GM12875 (cell line): ENCODE data around the gene EFEMP2.
A peak's percentile ranks its signal among the peaks of the same experiment; 100 is the strongest.

Experiments used
- H3K4me3 ChIP-seq: one replicate; pipeline ENCODE4 v1.5.1; 2011; ENCODE audit warnings: low read depth, low read length, control low read depth
- CTCF ChIP-seq: IDR thresholded peaks from 2 replicates; pipeline ENCODE4 v1.5.1; 2011; ENCODE audit warnings: low read depth, mild to moderate bottlenecking, control low read depth, inconsistent platforms, low read length, moderate library complexity, borderline replicate concordance; ENCODE audit not compliant: insufficient read depth

EFEMP2 gene

GRCh38 chr11:65854852-65855837 is 17.5 kb downstream of the EFEMP2 start:
- H3K4me3 ChIP-seq = no peak overlapping the region

GRCh38 chr11:65854161-65854592 is 18.4 kb downstream of the EFEMP2 start:
- no peak for TF ChIP-seq CTCF
- no peak overlapping the region for H3K4me3 ChIP-seq

More at GRCh38 chr11:65854852-65855837, 17.5 kb downstream of the EFEMP2 start:
- no peak for TF ChIP-seq CTCF

GRCh38 chr11:65853246-65853979 is 19.2 kb downstream of the EFEMP2 start:
- peak; percentile 12; the same call in 1 of the 2 replicates for TF ChIP-seq CTCF
- H3K4me3 ChIP-seq = no peak overlapping the region

- H3K4me3 ChIP-seq = no peak overlapping the region
- no peak for TF ChIP-seq CTCF
Observed at GRCh38 chr11:65852508-65853245, 19.9 kb downstream of the EFEMP2 start.

GRCh38 chr11:65851811-65852507 is 20.6 kb downstream of the EFEMP2 start:
- H3K4me3 ChIP-seq = no peak overlapping the region
- TF ChIP-seq CTCF = no peak

- TF ChIP-seq CTCF = peak; percentile 73
- H3K4me3 ChIP-seq = no peak overlapping the region
Observed at GRCh38 chr11:65851083-65851579, 21.5 kb downstream of the EFEMP2 start.
